ENCODE measurements around the gene DISP2. TPM values are rescaled to one million over a fixed set of nuclear protein-coding genes. Genes with fewer than 3 reads are reported as not detected.
A peak's percentile ranks its signal among the peaks of the same experiment; 100 is the strongest.

Gene DISP2
- total and polyA plus RNA-seq, 9 of the 15 experiments (the other 6 are each of a cell fraction or from before 2014, with no cell fraction given) = 0.06 to 0.89 (median 0.15) TPM; not detected in 1

DNA sequence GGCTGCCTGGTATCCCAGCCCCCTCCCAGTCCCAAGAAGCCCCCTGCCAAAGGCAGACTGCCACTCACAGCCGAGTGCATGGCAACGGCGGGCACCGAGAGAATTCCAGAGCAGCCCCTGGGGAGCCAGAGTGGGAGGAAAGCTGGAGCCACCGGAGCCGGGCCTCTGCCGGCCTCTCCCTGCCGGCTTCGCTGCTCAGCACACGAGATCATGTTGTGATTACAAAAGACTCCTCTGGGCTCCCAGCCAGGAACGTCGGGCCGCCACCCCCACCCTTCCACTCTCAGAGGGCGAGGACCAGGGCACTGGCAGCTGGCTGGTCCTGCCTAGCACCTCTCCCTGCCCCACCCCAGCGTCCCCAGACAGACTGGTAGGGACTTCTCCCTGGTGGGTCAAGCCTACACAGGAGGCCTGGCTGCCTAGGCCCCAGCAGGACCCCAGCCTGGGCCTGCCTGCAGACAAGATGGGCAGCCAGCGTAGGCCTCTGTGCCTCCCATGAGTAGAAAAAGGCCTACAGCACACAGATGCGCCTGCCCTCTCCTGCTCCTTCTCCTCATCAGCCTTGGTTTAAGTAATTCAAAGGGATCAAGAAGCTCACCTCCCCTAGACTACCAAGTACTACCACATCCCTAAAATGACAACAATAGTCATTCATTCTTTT, 17.1 kb upstream of the DISP2 start, which contains the start of gene CCDC9B (continued):
- TF ChIP-seq SAP30 (IDR thresholded peaks at IDR 0.05; ENCODE audit: borderline replicate concordance, insufficient read depth, low read depth, low read length, poor library complexity, severe bottlenecking) (no peak), TRIM28 (IDR thresholded peaks at IDR 0.05) (no peak), ZNF316 (IDR thresholded peaks at IDR 0.05) (no peak), RFX5 (IDR thresholded peaks at IDR 0.05; ENCODE audit: low read depth, low read length) (no peak), SIRT6 (IDR thresholded peaks at IDR 0.05; ENCODE audit: low read depth, low read length) (no peak), ZFX (CRISPR knock-in tag; IDR thresholded peaks at IDR 0.05) (peak; percentile 66), ETV6 (IDR thresholded peaks at IDR 0.05; ENCODE audit: borderline replicate concordance in 1 of 2, low read depth in 2 of 2, low read length in 1 of 2) (no peak), ETV6 (CRISPR knock-in tag; IDR thresholded peaks at IDR 0.05; ENCODE audit: borderline replicate concordance) (no peak), SNRNP70 (optimal IDR thresholded peaks at IDR 0.05; ENCODE audit: low read depth, low read length) (no peak), CEBPB (tag; IDR thresholded peaks at IDR 0.05) (peak; percentile 39; the same call in 1 of the 2 replicates), CTBP1 (IDR thresholded peaks at IDR 0.05; ENCODE audit: borderline replicate concordance) (peak; percentile 36; the same call in 1 of the 2 replicates), FIP1L1 (IDR thresholded peaks at IDR 0.05; ENCODE audit: low read depth, low read length, poor library complexity, severe bottlenecking) (peak; percentile 41), CSDE1 (IDR thresholded peaks at IDR 0.05) (no peak), MYC (IDR thresholded peaks at IDR 0.05; ENCODE audit: low read depth, low read length) (peak; percentile 40; the same call in 1 of the 2 replicates), MYC (CRISPR knock-in tag; IDR thresholded peaks at IDR 0.05; ENCODE audit: borderline replicate concordance, low read depth) (no peak), RBM25 (IDR thresholded peaks at IDR 0.05; ENCODE audit: low read depth, low read length, severe bottlenecking) (no peak), NR2C1 (IDR thresholded peaks at IDR 0.05) (no peak), NR2C1 (tag; IDR thresholded peaks at IDR 0.05) (no peak), POLR2G (IDR thresholded peaks at IDR 0.05; ENCODE audit: low read depth, low read length) (peak; percentile 60), ZNF212 (CRISPR knock-in tag; IDR thresholded peaks at IDR 0.05) (no peak), MYNN (IDR thresholded peaks at IDR 0.05) (0 out of 2 replicates have a peak, but pooled peaks have one; percentile 20), MYNN (CRISPR knock-in tag; IDR thresholded peaks at IDR 0.05) (no peak), SOX6 (IDR thresholded peaks at IDR 0.05) (no peak)
- TF ChIP-seq, protein P1, sequence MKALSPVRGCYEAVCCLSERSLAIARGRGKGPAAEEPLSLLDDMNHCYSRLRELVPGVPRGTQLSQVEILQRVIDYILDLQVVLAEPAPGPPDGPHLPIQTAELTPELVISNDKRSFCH (CRISPR knock-in tag; IDR thresholded peaks at IDR 0.05) = no peak
- TF ChIP-seq, protein P1 (tag; IDR thresholded peaks at IDR 0.05) = no peak
- TF ChIP-seq, protein P2, sequence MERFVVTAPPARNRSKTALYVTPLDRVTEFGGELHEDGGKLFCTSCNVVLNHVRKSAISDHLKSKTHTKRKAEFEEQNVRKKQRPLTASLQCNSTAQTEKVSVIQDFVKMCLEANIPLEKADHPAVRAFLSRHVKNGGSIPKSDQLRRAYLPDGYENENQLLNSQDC (CRISPR knock-in tag; IDR thresholded peaks at IDR 0.05) = no peak
- TF ChIP-seq, protein P3, sequence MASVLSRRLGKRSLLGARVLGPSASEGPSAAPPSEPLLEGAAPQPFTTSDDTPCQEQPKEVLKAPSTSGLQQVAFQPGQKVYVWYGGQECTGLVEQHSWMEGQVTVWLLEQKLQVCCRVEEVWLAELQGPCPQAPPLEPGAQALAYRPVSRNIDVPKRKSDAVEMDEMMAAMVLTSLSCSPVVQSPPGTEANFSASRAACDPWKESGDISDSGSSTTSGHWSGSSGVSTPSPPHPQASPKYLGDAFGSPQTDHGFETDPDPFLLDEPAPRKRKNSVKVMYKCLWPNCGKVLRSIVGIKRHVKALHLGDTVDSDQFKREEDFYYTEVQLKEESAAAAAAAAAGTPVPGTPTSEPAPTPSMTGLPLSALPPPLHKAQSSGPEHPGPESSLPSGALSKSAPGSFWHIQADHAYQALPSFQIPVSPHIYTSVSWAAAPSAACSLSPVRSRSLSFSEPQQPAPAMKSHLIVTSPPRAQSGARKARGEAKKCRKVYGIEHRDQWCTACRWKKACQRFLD (CRISPR knock-in tag; IDR thresholded peaks at IDR 0.05) = peak; percentile 57; the same call in 1 of the 2 replicates

Measured in K562 (cell line).